ENCODE measurements around the gene CD226.
"Not testable (repeated sequence)": the region's sequence is repeated elsewhere in the genome, so short reads cannot be mapped to it uniquely, and the experiment has no call there.

Gene CD226

DNA sequence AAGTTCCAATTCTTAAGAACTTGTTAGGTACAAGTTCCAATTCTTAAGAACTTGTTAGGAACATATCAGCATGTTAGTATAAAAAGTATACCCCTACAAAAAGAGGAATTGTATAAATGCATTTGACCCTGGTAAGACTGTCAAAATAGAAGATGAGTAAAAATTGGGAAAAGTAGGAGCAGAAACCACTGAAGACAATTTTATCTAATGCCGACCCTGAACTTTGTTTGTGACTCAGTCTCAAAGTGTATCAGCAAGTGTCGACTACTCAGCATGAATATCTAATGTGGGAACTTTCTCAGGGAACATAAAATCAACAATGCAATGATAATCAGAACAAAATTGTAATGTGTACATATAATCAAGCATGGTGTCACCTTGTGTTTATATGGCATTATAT is 583 bp upstream of the CD226 start:
- DNase-seq (ENCODE audit: insufficient read length, low spot score) (no peak), FAIRE-seq (no peak)
- no peak for TF ChIP-seq POLR2A (IDR thresholded peaks at IDR 0.05; ENCODE audit: low read depth, low read length)

DNA sequence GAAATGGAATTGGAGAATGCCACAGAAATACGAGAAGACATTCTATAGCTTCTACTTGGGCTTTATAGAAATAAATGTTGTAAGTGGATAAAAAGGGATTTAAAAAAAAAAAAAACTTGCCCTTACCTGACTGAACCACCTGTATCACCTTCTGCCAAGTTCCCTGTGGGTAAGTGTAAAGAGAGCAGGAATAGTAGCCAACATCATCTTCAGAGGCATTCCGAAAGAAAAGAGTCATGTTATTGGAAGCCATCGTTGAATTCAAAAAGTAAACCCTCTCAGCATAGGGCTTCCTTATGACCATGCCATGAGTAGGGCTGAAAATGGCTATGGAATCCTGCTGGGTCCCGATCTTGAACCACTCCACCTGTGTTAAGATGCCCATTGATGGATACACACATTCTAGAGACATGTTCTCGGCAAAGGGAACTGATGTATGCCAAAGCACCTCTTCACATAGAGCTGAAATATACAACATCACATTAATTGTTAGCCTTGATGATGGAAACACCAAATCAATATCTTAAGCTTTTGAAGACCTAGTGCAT is 991 bp downstream of the CD226 start:
- DNase-seq (ENCODE audit: insufficient read length, low spot score) = no peak
- FAIRE-seq = no peak
- no peak for TF ChIP-seq POLR2A (IDR thresholded peaks at IDR 0.05; ENCODE audit: low read depth, low read length)

DNA sequence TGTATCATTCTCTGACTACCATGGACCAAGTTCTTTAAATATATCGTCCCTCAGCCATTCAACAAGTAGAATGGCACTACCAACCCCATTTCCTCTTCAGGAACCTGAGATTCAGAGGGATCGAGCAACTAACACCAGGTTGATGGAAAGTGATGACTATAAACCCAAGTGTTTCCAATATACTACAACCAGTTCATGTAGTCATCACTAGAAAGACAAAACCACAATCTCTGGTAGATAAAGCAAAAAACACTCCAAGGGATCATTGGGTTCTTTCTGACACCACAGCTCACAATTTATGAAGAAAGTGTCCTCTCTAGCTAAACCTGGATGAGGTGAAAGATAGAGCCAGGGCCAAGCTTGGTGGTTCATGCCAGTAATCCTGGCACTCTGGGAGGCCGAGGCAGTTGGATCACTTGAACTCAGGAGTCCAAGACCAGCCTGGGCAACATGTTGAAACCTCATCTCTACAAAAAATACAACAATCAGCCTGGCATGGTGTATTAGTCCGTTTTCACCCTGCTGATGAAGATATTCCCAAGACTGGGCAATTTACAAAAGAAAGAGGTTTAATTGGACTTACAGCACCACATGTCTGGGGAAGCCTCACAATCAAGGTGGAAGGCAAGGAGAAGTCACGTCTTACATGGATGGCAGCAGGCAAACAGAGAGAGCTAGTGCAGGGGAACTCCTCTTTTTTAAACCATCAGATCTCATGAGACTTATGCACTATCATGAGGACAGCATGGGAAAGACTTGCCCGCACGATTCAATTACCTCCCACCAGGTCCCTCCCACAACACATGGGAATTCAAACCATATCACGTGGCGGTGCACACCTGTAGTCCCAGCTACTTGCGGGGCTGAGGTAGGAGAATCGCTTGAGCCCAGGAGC is 2.2 kb downstream of the CD226 start:
- no peak for TF ChIP-seq POLR2A (IDR thresholded peaks at IDR 0.05; ENCODE audit: low read depth, low read length)
- DNase-seq (ENCODE audit: insufficient read length, low spot score) = no peak
- FAIRE-seq = no peak

DNA sequence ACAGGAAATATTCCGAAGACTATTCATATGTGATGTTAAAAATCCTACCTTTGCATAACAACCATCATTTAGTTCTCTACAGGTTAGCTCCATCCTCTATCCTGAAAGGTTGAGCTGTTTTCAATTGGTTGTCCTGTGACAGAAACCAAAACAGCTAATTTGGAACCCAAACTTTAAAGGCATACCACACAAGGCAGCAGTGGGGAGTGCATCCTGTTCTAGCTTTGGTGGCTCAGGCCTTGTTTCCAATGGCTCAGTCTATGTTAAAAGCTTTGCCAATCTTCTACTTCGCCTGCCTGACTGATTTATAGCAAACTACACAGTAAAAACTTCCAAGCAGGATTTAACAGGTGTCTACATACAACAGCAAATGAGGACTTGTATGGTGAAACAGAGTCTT is 3.2 kb downstream of the CD226 start:
- DNase-seq (ENCODE audit: insufficient read length, low spot score) = no peak
- TF ChIP-seq POLR2A (IDR thresholded peaks at IDR 0.05; ENCODE audit: low read depth, low read length) = no peak
- no peak for FAIRE-seq

DNA sequence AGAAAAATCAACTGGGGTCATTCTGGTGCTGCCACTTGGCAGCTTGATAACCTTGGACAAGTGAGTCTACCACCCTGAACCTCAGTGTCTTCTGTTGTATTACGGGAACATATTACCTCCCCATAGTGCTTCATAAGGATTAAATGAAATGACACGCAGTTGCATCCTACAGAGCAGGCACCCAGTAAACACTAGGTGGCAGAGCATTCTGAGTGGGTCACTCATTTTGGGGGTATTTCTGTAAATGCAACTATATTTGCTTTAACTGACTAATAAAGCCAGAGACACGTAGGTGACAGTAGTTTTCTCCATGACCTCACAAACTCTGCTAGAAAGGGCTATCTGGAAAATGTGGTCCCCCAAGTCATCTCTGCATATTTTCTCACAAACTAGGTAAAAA is 4.7 kb downstream of the CD226 start:
- TF ChIP-seq POLR2A (IDR thresholded peaks at IDR 0.05; ENCODE audit: low read depth, low read length) = no peak
- no peak for DNase-seq (ENCODE audit: insufficient read length, low spot score)
- no peak for FAIRE-seq

DNA sequence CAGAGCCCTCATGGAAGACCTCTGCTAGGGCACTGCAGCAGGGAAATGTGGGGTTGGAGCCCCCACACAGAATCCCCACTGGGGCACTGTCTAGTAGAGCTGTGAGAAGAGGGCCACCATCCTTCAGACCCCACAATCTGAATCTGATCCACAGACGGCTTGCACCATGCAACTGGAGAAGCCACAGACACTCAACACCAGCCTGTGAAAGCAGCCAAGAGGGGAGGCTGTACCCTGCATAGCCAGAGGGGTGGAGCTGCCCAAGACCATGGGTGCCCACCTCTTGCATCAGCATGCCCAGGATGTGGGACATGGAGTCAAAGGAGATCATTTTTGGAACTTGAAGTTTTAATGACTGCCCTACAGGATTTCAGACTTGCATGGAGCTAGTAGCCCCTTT is 6.5 kb downstream of the CD226 start:
- no peak for DNase-seq (ENCODE audit: insufficient read length, low spot score)
- FAIRE-seq = no peak
- TF ChIP-seq POLR2A (IDR thresholded peaks at IDR 0.05; ENCODE audit: low read depth, low read length) = no peak

DNA sequence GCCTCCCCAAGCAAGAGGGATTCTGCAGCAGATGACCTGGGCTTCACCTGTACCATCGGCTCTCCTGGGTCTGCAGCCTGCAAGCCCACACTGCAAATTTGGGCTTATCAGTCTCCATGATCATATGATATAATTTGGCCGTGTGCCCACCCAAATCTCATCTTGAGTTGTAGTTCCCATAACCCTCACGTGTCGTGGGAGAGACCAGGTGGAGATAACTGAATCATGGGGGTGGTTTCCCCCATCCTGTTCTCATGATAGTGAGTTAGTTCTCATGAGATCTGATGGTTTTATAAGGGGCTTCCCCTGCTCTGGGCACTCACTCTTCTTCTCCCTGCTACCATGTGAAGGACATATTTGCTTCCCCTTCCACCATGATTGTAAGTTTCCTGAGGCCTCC is 7.9 kb downstream of the CD226 start:
- not testable (repeated sequence) for FAIRE-seq; DNase-seq (ENCODE audit: insufficient read length, low spot score)

DNA sequence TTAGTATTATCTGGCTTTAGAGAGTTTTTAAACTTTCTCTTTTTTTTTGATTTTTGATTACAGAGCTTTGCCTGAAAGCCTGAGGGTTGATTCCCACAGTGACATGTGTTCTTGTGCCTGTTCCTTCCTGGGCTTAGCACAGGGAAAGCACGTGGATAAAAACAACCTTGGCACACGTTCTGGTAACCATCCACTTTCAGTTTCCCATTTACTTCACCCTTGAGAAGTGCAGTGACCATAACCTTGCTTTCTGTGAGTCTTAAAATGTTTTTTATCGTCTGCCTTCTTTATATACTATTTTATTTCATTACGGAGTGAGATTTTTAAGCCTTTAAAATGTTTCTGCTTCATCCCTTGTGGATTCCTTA is 11.5 kb downstream of the CD226 start:
- FAIRE-seq (no peak), DNase-seq (ENCODE audit: insufficient read length, low spot score) (no peak)
- no peak for TF ChIP-seq POLR2A (IDR thresholded peaks at IDR 0.05; ENCODE audit: low read depth, low read length)

DNA sequence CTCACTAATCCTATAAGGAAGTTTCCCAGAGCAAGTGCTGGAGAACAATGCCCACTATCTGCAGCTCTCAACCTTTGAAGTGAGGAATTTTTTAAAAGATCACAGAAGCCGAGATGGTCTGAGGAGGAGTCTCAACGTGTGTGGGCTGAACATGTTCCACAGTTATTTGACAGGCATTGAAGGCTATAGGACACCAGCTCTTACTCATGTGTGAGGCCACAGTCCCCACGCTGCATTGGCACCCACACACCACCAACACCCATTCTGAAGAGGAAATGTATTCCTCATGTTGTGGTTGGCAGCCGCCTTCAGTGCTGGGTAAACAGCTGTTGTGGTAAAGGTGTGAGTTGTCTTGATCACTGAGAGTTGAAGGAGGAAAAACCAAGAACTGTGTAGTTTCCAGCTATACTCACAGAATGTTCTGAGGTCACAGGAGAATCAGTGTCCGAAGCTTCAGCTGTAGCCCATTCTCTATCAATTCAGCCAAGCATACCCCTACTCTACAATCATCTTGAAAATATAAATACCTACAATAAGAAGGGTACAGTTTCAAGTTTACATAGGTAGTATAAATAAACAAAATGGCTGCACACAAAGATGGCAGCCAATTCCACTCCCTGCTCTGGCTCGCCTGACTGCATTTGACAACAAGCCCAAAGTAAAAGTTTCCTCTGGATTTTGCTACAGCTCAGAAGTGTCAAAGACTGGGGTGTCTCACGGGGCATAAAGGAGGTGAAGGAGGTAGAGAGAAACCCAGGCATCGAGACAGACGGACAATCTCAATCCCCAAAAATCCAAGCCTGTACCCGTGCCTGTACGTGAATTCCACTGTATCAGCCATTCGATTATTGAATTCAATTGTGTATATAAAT is 12.1 kb downstream of the CD226 start:
- no peak for DNase-seq (ENCODE audit: insufficient read length, low spot score)
- no peak for FAIRE-seq
- TF ChIP-seq POLR2A (IDR thresholded peaks at IDR 0.05; ENCODE audit: low read depth, low read length) = no peak

DNA sequence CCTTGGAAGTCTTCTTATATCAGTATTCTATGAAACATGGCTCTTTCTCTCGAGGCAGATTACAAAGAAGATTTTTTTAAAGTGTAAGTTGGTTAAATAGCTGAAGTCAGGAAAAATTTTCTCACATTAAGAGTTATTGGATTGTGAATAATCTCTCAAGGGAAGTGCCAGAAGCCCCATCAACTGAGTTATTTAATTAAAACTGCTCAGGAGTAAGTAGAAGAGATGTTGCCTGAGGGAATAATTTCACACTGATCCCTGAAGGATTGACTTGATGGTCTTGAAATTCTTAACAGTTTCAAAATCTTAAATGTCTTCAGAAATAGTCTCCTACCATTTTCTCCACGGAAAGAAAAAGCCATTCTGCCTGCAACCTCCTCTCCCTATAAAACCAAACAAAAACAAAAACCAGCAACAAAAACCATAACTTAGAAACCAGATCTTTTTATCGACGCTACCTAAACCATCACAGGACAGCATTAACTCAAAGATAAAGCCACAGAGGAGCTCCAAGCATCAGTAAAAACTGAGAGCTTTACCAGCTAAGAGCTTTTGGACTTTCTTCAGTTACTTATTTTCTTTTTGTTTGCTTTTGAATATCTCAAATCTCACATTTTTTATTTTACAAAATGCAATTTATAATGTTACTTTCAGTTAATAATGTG is 12.9 kb downstream of the CD226 start:
- TF ChIP-seq POLR2A (IDR thresholded peaks at IDR 0.05; ENCODE audit: low read depth, low read length) = no peak
- DNase-seq (ENCODE audit: insufficient read length, low spot score) = no peak
- FAIRE-seq = no peak

DNA sequence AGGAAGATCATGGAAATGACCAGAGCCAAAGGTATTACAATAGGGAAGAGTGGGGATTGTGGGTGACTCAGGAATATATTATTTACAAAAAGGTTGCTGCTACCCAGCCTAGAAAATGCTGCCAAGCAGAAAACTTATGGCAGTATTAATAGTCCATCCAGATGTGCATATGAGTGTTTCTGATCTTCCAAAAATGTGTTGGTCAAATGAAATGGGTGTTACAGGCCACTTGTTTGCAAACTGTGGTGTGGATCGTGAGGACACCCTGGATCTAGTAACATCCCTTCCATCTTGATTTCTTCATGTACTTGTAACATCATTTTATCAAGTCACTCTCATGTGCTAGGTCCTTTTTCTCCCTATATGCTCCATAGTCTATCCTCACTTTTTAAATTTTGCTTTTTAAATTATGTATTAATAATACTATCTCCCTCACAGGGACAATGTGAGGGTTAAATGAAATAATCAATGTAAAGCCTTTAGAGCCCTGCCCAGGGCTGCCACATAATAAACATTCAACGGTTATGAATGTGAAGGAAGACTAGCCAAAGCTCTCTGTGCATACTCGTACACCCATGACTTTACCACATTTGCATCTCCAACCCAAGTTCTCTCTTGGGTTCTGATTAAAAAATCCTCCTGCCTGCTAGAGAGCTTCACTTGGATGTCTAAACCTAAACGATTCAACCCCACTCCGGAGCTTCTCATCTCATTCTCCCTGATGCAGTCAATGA is 18.5 kb downstream of the CD226 start:
- FAIRE-seq = no peak
- TF ChIP-seq POLR2A (IDR thresholded peaks at IDR 0.05; ENCODE audit: low read depth, low read length) = no peak

DNA sequence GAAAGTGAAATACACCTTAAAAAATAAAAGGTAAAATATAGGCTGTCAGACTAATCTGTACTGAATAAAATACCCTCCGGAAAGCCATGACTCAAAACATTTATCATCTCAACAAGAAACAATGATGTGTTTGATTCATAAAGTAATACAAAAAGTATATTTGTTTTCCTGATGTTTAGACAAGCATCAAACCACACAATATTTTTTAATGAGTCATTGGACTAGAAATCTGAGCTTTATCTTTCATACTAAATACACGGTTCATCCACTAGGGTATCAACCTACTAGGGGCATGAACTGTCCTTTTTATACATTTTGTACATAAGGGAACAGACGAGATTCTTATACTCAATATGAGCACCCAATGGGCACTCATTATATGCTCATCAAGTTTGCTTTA is 31.3 kb downstream of the CD226 start:
- DNase-seq (ENCODE audit: insufficient read length, low spot score) (no peak), FAIRE-seq (no peak)
- no peak for TF ChIP-seq POLR2A (IDR thresholded peaks at IDR 0.05; ENCODE audit: low read depth, low read length)

More for the DNA sequence above, 18.5 kb downstream of the CD226 start:
- DNase-seq (ENCODE audit: insufficient read length, low spot score) = no peak

DNA sequence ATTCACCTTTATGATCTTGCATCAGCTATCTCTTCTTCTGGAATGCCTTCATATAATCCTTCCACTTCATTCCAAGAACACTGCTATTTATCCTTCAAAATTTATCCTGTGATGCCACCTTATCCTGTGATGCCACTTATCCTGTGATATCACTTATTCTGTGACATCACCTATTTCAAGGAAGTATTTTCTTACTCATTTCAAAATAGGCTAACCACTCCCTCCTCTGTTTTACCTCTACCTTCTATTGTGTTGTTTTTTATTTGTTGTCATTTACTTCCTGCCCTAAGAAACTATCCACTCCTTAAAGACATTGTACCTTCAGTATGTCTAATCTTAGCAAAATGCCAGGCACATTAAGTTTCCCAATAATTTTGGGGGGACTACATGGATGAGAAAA is 38.8 kb downstream of the CD226 start:
- TF ChIP-seq POLR2A (IDR thresholded peaks at IDR 0.05; ENCODE audit: low read depth, low read length) = no peak
- no peak for FAIRE-seq
- DNase-seq (ENCODE audit: insufficient read length, low spot score) = no peak
